IPS-18a (cell line): ENCODE data around the gene PANK4.
"Not testable (repeated sequence)": the region's sequence is repeated elsewhere in the genome, so short reads cannot be mapped to it uniquely, and the experiment has no call there.

Source experiments
- H3K27ac ChIP-seq: one replicate; pipeline ENCODE4 v1.5.1; 2013; ENCODE audit warnings: low read length
- H3K27me3 ChIP-seq: one replicate; pipeline ENCODE4 v1.6.1; 2013; ENCODE audit warnings: mild to moderate bottlenecking, low read length; ENCODE audit not compliant: control insufficient read depth, insufficient read depth
- H3K36me3 ChIP-seq: one replicate; pipeline ENCODE4 v1.6.1; 2013; ENCODE audit warnings: low read depth, low read length; ENCODE audit not compliant: control insufficient read depth
- H3K4me1 ChIP-seq: one replicate; pipeline ENCODE4 v1.6.1; 2013; ENCODE audit warnings: low read depth, low read length; ENCODE audit not compliant: control insufficient read depth
- H3K4me3 ChIP-seq: one replicate; pipeline ENCODE4 v1.5.1; 2013; ENCODE audit warnings: low read length
- H3K9ac ChIP-seq: one replicate; pipeline ENCODE4 v1.6.1; 2013; ENCODE audit warnings: mild to moderate bottlenecking, low read length, moderate library complexity
- H3K9me3 ChIP-seq: one replicate; pipeline ENCODE4 v1.6.1; 2013; ENCODE audit warnings: low read depth, low read length; ENCODE audit not compliant: control insufficient read depth

PANK4 gene

GRCh38 chr1:2466958-2467554, 59.3 kb downstream of the PANK4 start:
- Histone ChIP-seq H3K9me3 (no peaks in the 10 kb centered on the region), H3K4me1 (no peaks in the 10 kb centered on the region), H3K9ac (no peak overlapping the region), H3K4me3 (peak overlapping the region; percentile 30), H3K27me3 (no peaks in the 10 kb centered on the region), H3K27ac (no peak overlapping the region), H3K36me3 (no peaks in the 10 kb centered on the region)

- Histone ChIP-seq H3K4me1 (no peaks in the 10 kb centered on the region), H3K27me3 (no peaks in the 10 kb centered on the region), H3K4me3 (no peak overlapping the region), H3K9ac (no peak overlapping the region), H3K9me3 (no peaks in the 10 kb centered on the region), H3K27ac (no peak overlapping the region), H3K36me3 (no peaks in the 10 kb centered on the region)
Observed at GRCh38 chr1:2466270-2466665, 60.1 kb downstream of the PANK4 start.

GRCh38 chr1:2465371-2466269, 60.8 kb downstream of the PANK4 start:
- no peaks in the 10 kb centered on the region for H3K4me1 ChIP-seq
- H3K9ac ChIP-seq = no peak overlapping the region

DNA sequence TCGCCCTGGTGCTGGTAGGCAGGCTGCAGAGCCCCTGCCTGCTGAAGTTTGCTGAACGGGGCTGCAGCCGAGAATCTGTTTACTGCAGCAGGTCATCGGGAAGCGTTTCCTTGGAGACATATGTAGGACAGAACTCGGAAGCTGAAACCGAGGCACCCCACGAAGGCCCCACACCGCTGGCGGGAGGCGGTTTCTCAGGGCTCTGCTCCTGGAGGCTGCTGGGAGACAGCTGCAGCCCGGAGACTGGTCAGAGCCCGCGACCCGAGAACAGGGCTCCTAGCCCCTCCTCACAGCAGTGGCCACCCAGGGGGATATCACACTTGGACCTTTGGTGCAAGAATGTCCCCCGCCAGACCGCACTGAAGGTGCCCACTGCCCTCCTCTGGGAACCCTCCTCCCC, 63.0 kb downstream of the PANK4 start:
- Histone ChIP-seq H3K4me3 (no peak overlapping the region), H3K27me3 (no peaks in the 10 kb centered on the region), H3K9ac (no peak overlapping the region), H3K36me3 (no peaks in the 10 kb centered on the region), H3K4me1 (no peaks in the 10 kb centered on the region), H3K9me3 (no peaks in the 10 kb centered on the region), H3K27ac (no peak overlapping the region)

More at GRCh38 chr1:2465371-2466269, 60.8 kb downstream of the PANK4 start:
- Histone ChIP-seq H3K9me3 (no peaks in the 10 kb centered on the region), H3K27ac (no peak overlapping the region), H3K27me3 (no peaks in the 10 kb centered on the region), H3K4me3 (no peak overlapping the region), H3K36me3 (no peaks in the 10 kb centered on the region)

DNA sequence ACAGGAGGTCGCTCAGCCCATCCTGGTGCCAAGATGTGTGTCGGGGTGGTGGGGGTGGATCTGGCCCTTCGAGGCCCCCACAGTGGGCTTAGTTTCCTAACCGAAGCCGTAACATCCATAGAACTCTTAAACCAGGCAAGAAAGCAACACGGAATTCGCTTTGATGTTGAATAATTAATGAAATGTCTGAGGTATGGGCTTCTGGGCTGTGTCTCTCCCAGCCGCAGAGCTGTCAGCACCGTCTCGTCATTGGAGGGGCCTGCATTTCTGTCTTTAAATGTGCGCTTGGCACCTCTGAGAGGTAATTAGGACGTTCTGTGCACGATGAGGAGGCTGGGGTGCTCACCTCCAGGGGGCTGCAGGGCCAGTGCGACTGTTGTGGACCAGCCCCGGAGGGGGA, 63.6 kb downstream of the PANK4 start:
- Histone ChIP-seq H3K9ac (no peak overlapping the region), H3K4me1 (no peaks in the 10 kb centered on the region), H3K36me3 (no peaks in the 10 kb centered on the region), H3K27me3 (no peaks in the 10 kb centered on the region), H3K4me3 (no peak overlapping the region), H3K27ac (no peak overlapping the region), H3K9me3 (no peaks in the 10 kb centered on the region)

GRCh38 chr1:2460996-2461751, 65.2 kb downstream of the PANK4 start:
- no peaks in the 10 kb centered on the region for H3K9me3 ChIP-seq
- H3K27ac ChIP-seq = no peak overlapping the region
- H3K4me3 ChIP-seq = no peak overlapping the region
- no peaks in the 10 kb centered on the region for H3K27me3 ChIP-seq
- no peak overlapping the region for H3K9ac ChIP-seq
- H3K36me3 ChIP-seq = no peaks in the 10 kb centered on the region
- no peaks in the 10 kb centered on the region for H3K4me1 ChIP-seq

DNA sequence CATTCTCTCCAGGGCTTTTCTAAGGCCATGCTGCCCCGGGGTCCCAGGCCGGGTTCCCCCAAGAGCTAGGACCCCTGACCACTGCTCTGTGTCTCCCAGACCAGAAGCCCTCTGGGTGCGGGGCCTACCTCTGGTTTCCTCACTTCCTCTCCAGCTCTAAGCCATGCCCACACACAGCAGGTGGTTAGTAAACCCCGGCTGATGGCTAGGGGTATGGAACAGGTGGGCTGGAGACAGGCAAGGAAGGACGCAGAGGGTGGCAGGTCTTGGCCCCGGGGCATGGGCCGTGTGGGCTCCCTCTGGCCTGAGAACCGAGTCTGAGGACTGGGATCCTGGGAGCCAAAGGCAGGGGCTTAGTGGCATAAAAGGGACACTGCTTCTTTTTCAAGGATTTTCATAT, 66.2 kb downstream of the PANK4 start:
- Histone ChIP-seq H3K9me3 (no peaks in the 10 kb centered on the region), H3K4me3 (no peak overlapping the region), H3K9ac (no peak overlapping the region), H3K36me3 (no peaks in the 10 kb centered on the region), H3K27me3 (no peaks in the 10 kb centered on the region), H3K4me1 (no peaks in the 10 kb centered on the region), H3K27ac (no peak overlapping the region)

DNA sequence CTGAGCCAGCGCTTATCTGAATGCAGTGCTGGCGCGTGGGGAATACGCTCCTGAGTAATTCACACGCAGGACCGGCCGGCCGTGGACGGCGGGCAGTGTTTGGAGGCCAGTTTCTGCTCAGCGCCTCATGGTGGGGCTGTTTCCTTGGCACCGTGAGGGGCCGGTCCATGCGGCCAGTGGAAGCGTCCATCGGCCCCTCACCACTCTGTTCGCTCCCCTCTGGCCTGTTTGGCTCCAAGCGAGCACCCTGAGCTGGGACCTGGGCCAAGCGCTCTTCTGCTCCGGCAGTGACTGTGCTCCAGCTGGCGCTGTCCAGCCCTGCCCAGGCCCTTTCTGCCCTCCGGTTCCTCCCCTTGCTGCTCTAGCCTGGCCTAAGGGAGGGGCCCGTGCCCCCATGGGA, 66.6 kb downstream of the PANK4 start:
- H3K4me1 ChIP-seq = no peaks in the 10 kb centered on the region
- no peaks in the 10 kb centered on the region for H3K9me3 ChIP-seq
- no peak overlapping the region for H3K9ac ChIP-seq
- H3K4me3 ChIP-seq = no peak overlapping the region
- H3K27me3 ChIP-seq = no peaks in the 10 kb centered on the region
- H3K36me3 ChIP-seq = no peaks in the 10 kb centered on the region
- no peak overlapping the region for H3K27ac ChIP-seq

GRCh38 chr1:2459102-2459753, 67.2 kb downstream of the PANK4 start:
- not testable (repeated sequence) for H3K9ac ChIP-seq, H3K4me1 ChIP-seq, H3K4me3 ChIP-seq, H3K9me3 ChIP-seq, H3K36me3 ChIP-seq, H3K27me3 ChIP-seq, H3K27ac ChIP-seq

GRCh38 chr1:2458687-2459086, 67.7 kb downstream of the PANK4 start:
- Histone ChIP-seq H3K4me3 (no peak overlapping the region), H3K9ac (no peak overlapping the region), H3K36me3 (no peaks in the 10 kb centered on the region), H3K27ac (no peak overlapping the region), H3K4me1 (no peaks in the 10 kb centered on the region), H3K27me3 (no peaks in the 10 kb centered on the region), H3K9me3 (no peaks in the 10 kb centered on the region)
